HCT116 (cell line): ENCODE measurements around the gene NOD1. TPM values are rescaled to one million over a fixed set of nuclear protein-coding genes. Genes with fewer than 3 reads are reported as not detected.

ENCODE experiments used
- ATAC-seq: fragments of 200-7000 bp; cut with Tn5 transposase; 2 replicates; pipeline ENCODE4 v1.9.1; 2020; ENCODE audit warnings: mild to moderate bottlenecking, moderate library complexity
- BruUV-seq: library from RNA; stranded (reverse); fragments of 400-500 nt; replicated peaks from 2 replicates; lab custom pipeline; 2021; lab: Mats Ljungman, UMichigan
- CTCF ChIA-PET: fragments of 300-600 bp; sonication (Branson Sonifier 250); formaldehyde crosslinking; loops from one replicate; lab custom pipeline; 2021; ENCODE audit warnings: antibody characterized with exemption; lab: Charles Lee
- POLR2A ChIA-PET: fragments of 300-600, 350-600 bp; sonication (Branson Sonifier 250); formaldehyde crosslinking; loops from one replicate; lab custom pipeline; 2021; ENCODE audit warnings: antibody characterized with exemption; lab: Charles Lee
- RAD21 ChIA-PET, 2 experiments: fragments of 300-600 bp; sonication (Branson Sonifier 250); formaldehyde crosslinking; loops; one replicate each; lab custom pipeline; 2023; ENCODE audit warnings: low total read pairs in 2 of 2; ENCODE audit not compliant: uncharacterized antibody in 2 of 2, unreplicated experiment in 2 of 2, low non-redundant PET in 1 of 2; lab: Charles Lee
- DNase-seq: peaks from one replicate; pipeline ENCODE4 v3.0.0-alpha.2; 2010; ENCODE audit warnings: low read depth, low spot score
- H2AFZ ChIP-seq: fragments of 200-600 bp; shearing (Covaris generic), sonication (generic); 2 replicates; pipeline ENCODE4 v1.6.1; 2017; ENCODE audit warnings: low read depth, mixed run types, mixed read lengths, antibody characterized with exemption, low read length; ENCODE audit not compliant: poor library complexity, severe bottlenecking
- H3K27ac ChIP-seq: 2 replicates; pipeline ENCODE4 v1.5.1; 2012; ENCODE audit warnings: low read depth, low read length
- H3K27me3 ChIP-seq: fragments of 200-600 bp; sonication (generic); 2 replicates; pipeline ENCODE4 v1.6.1; 2016; ENCODE audit warnings: mixed run types, low read length, mixed read lengths; ENCODE audit not compliant: insufficient read depth
- H3K36me3 ChIP-seq, 2 experiments: fragments of 200-500 bp in 1 of 2; fragments of 200-600 bp in 1 of 2; sonication (Bioruptor generic) in 1 of 2; sonication (generic) in 1 of 2; 2 replicates each; pipeline versions ENCODE4 v1.5.1 to v1.6.1; 2014 to 2016; ENCODE audit warnings: low read length in 2 of 2, inconsistent platforms in 1 of 2, mixed read lengths in 1 of 2, mixed run types in 1 of 2; ENCODE audit not compliant: insufficient read depth in 2 of 2, control insufficient read depth in 1 of 2
- H3K4me1 ChIP-seq, 2 experiments: fragments of 200-600 bp in 1 of 2; sonication (generic) in 1 of 2; 2 replicates each; pipeline versions ENCODE4 v1.5.1 to v1.6.1; 2012 to 2017; ENCODE audit warnings: low read length in 2 of 2, inconsistent platforms in 1 of 2, mild to moderate bottlenecking in 1 of 2, mixed read lengths in 1 of 2, mixed run types in 1 of 2, moderate library complexity in 1 of 2; ENCODE audit not compliant: insufficient read depth in 2 of 2, control insufficient read depth in 1 of 2
- H3K4me2 ChIP-seq: fragments of 200-600 bp; sonication (generic); 2 replicates; pipeline ENCODE4 v1.6.1; 2017; ENCODE audit warnings: mixed run types, low read length, mixed read lengths
- H3K4me3 ChIP-seq, 2 experiments: fragments of 200-600 bp in 1 of 2; sonication (generic) in 1 of 2; replicated peaks in 1 of 2; 2 replicates each; pipeline ENCODE4 v1.5.1; 2011 to 2016; ENCODE audit warnings: low read length in 2 of 2, control low read depth in 1 of 2, low read depth in 1 of 2, mild to moderate bottlenecking in 1 of 2, mixed read lengths in 1 of 2, mixed run types in 1 of 2
- H3K79me2 ChIP-seq: fragments of 200-600 bp; sonication (generic); 2 replicates; pipeline ENCODE4 v1.6.1; 2017; ENCODE audit warnings: mild to moderate bottlenecking, mixed run types, low read length, moderate library complexity, mixed read lengths; ENCODE audit not compliant: insufficient read depth
- H3K9ac ChIP-seq: fragments of 200-600 bp; sonication (generic); 2 replicates; pipeline ENCODE4 v1.6.1; 2016; ENCODE audit warnings: low read length, mixed read lengths
- H3K9me2 ChIP-seq: fragments of 200-600 bp; sonication (generic), shearing (Covaris generic); 2 replicates; pipeline ENCODE4 v1.6.1; 2017; ENCODE audit warnings: mixed run types, mild to moderate bottlenecking, moderate library complexity; ENCODE audit not compliant: insufficient read depth
- H3K9me3 ChIP-seq, 2 experiments: fragments of 200-500 bp in 1 of 2; fragments of 200-600 bp in 1 of 2; sonication (Bioruptor generic) in 1 of 2; sonication (generic) in 1 of 2; 2 replicates each; pipeline ENCODE4 v1.6.1; 2014 to 2017; ENCODE audit warnings: low read length in 2 of 2, mixed read lengths in 2 of 2, inconsistent platforms in 1 of 2, low read depth in 1 of 2, mild to moderate bottlenecking in 1 of 2, mixed run types in 1 of 2, moderate library complexity in 1 of 2; ENCODE audit not compliant: control insufficient read depth in 1 of 2, insufficient read depth in 1 of 2
- H4K20me1 ChIP-seq: fragments of 200-600 bp; sonication (generic), shearing (Covaris generic); 2 replicates; pipeline ENCODE4 v1.6.1; 2017; ENCODE audit warnings: mixed run types, mild to moderate bottlenecking, moderate library complexity; ENCODE audit not compliant: insufficient read depth
- ATF3 ChIP-seq: IDR thresholded peaks from 2 replicates; pipeline ENCODE4 v1.6.1; 2012
- CBX3 ChIP-seq: IDR thresholded peaks from 2 replicates; pipeline ENCODE4 v1.6.1; 2012; ENCODE audit warnings: low read depth
- CEBPB ChIP-seq: IDR thresholded peaks from 2 replicates; pipeline ENCODE4 v1.6.1; 2012; ENCODE audit warnings: low read depth
- ELF1 ChIP-seq: IDR thresholded peaks from 2 replicates; pipeline ENCODE4 v1.6.1; 2012; ENCODE audit warnings: low read depth, borderline replicate concordance
- EZH2phosphoT487 ChIP-seq: fragments of 200-600 bp; IDR thresholded peaks from 2 replicates; pipeline ENCODE4 v1.6.1; 2018; ENCODE audit warnings: antibody characterized with exemption, borderline replicate concordance
- FOSL1 ChIP-seq: IDR thresholded peaks from 2 replicates; pipeline ENCODE4 v1.6.1; 2012; ENCODE audit warnings: low read depth
- JUND ChIP-seq: IDR thresholded peaks from 2 replicates; pipeline ENCODE4 v1.6.1; 2012
- MAX ChIP-seq: IDR thresholded peaks from 2 replicates; pipeline ENCODE4 v1.6.1; 2012
- POLR2AphosphoS5 ChIP-seq: IDR thresholded peaks from 2 replicates; pipeline ENCODE4 v1.6.1; 2011; ENCODE audit warnings: mild to moderate bottlenecking, low read depth, low read length, moderate library complexity
- RAD21 ChIP-seq: IDR thresholded peaks from 2 replicates; pipeline ENCODE4 v1.6.1; 2012; ENCODE audit warnings: low read depth, mild to moderate bottlenecking
- REST ChIP-seq: IDR thresholded peaks from 2 replicates; pipeline ENCODE4 v1.6.1; 2012; ENCODE audit warnings: low read depth
- SIN3A ChIP-seq: IDR thresholded peaks from 2 replicates; pipeline ENCODE4 v1.6.1; 2012; ENCODE audit warnings: low read depth
- SP1 ChIP-seq: IDR thresholded peaks from 2 replicates; pipeline ENCODE4 v1.6.1; 2012; ENCODE audit warnings: low read depth
- SRF ChIP-seq: IDR thresholded peaks from 2 replicates; pipeline ENCODE4 v1.6.1; 2012; ENCODE audit warnings: low read depth
- TCF7L2 ChIP-seq: IDR thresholded peaks from 2 replicates; pipeline ENCODE4 v1.7.0; 2011; ENCODE audit warnings: borderline replicate concordance, inconsistent platforms; ENCODE audit not compliant: insufficient read depth, insufficient read length; ENCODE audit errors: extremely low read depth
- YY1 ChIP-seq: IDR thresholded peaks from 2 replicates; pipeline ENCODE4 v1.6.1; 2011; ENCODE audit warnings: low read length, low read depth, moderate library complexity, mild to moderate bottlenecking; ENCODE audit not compliant: insufficient replicate concordance; ENCODE audit errors: extremely low read depth
- ZBTB33 ChIP-seq: IDR thresholded peaks from 2 replicates; pipeline ENCODE4 v1.6.1; 2011; ENCODE audit warnings: mild to moderate bottlenecking, low read length, moderate library complexity; ENCODE audit not compliant: insufficient replicate concordance; ENCODE audit errors: extremely low read depth
- intact Hi-C: fragments of 100-400 bp; cut with micrococcal nuclease; formaldehyde crosslinking; loops from 2 replicates; pipeline ENCODE4 v1.10.0; 2022
- total RNA-seq: library from RNA; stranded (reverse); gene quantifications from one replicate; pipeline ENCODE4 v1.2.1, GENCODE V29; 2021; ENCODE audit not compliant: unreplicated experiment

Gene NOD1
- total RNA-seq, 1 experiment from 2014 or later: 5.9 TPM

GRCh38 chr7:30395676-30396075, 82.9 kb downstream of the NOD1 start (continued):
- TF ChIP-seq REST (no peak), ATF3 (no peak), EZH2phosphoT487 (no peak), ELF1 (no peak), FOSL1 (no peak), SIN3A (no peak), CEBPB (no peak)

GRCh38 chr7:30391806-30392205, 86.8 kb downstream of the NOD1 start:
- Histone ChIP-seq H3K9me3 (no peaks in the 10 kb centered on the region), H3K9me2 (no peaks in the 10 kb centered on the region), H3K9ac (no peak overlapping the region), H4K20me1 (no peaks in the 10 kb centered on the region), H3K79me2 (no peaks in the 10 kb centered on the region), H3K27ac (no peak overlapping the region), H3K4me2 (no peak overlapping the region), H2AFZ (no peak overlapping the region), H3K4me1 (no peaks in the 10 kb centered on the region), H3K36me3 (no peaks in the 10 kb centered on the region), H3K4me3 (no peak overlapping the region), H3K27me3 (no peaks in the 10 kb centered on the region)
- intact Hi-C loops: no loop called here
- ATAC-seq (no peak), DNase-seq (no peak)
- ChIA-PET CTCF (no interaction called here), RAD21 (no interaction called here), POLR2A (no interaction called here)
- BruUV-seq: no TSS peak
- TF ChIP-seq JUND: no peak
- TF ChIP-seq POLR2AphosphoS5: no peak
- TF ChIP-seq YY1: no peak
- no peak for TF ChIP-seq MAX
- no peak for TF ChIP-seq EZH2phosphoT487
- no peak for TF ChIP-seq CEBPB
- TF ChIP-seq SRF: no peak
- TF ChIP-seq ZBTB33: no peak
- TF ChIP-seq RAD21: no peak
- TF ChIP-seq SIN3A: no peak
- TF ChIP-seq REST: no peak
- TF ChIP-seq CBX3: no peak
- TF ChIP-seq SP1: no peak
- no peak for TF ChIP-seq TCF7L2
